ENCODE measurements around the gene TMEM43. TPM values are rescaled to one million over a fixed set of nuclear protein-coding genes. Genes with fewer than 3 reads are reported as not detected.
"Not testable (repeated sequence)": the region's sequence is repeated elsewhere in the genome, so short reads cannot be mapped to it uniquely, and the experiment has no call there.

TMEM43 gene
- total RNA-seq, 1 donor from 2014 or later: 166 TPM

- no peak overlapping the region for H3K27ac ChIP-seq
- intact Hi-C loops (cut with DNase I): no loop called here
- no peak overlapping the region for H3K4me3 ChIP-seq
- no peaks in the 10 kb centered on the region for H3K27me3 ChIP-seq
- H3K4me1 ChIP-seq: no peaks in the 10 kb centered on the region
- no peak for DNase-seq (ENCODE audit: low spot score in 2 of 2)
- peaks cover 22 to 39% of the 10 kb centered on the region in 2 donors for H3K36me3 ChIP-seq
- no peaks in the 10 kb centered on the region for H3K9me3 ChIP-seq
- TF ChIP-seq CTCF (IDR thresholded peaks at IDR 0.05): no peak
Measured at GRCh38 chr3:14117468-14118399, 7.1 kb upstream of the TMEM43 start.

DNA sequence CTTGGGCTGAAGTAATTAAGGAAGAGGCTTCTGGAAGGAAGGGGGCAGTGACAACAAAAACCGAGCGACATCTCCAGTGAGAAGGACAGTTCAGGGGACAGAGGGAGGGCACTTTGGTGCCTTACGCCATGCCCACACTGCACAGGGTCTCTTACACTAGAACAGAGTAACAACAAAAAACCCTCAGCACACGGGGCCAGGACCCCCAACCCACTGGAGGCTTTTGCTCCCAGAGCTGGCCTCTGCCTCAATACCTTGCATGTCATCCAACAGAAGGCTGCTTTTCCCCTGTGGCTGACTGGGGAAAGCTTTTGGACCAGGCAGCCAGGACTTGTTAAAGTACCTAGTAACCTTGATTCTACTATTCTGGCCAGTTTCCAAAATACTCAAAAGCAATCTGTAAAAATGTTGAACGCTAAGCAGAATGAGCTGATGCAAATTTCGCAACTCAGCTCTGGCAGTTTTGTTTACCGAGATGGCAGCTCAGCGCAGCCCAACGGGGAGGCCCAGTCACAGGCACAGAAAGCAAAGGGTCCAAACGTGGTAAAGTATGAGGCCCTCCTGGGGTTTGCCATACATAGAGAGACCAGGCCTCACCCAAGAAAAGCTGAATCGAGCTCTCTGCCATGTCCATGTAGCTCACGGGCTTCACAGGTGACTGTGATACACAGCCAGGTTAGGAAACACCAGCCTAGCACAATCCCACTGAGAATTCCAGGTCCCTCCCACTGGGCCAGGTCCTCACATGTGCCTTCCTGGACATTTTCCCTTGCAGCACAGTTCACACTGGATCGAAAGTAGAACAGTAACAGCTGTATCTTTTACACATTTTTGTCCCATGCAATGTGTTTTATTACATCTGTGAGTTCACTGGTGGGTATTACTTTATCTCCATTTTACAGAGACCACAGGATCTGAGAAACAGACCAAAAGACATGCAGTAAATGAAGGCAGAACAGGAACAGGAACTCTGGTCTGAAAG, 6.2 kb upstream of the TMEM43 start:
- no peak overlapping the region for H3K4me3 ChIP-seq
- H3K4me1 ChIP-seq: peaks cover 0 to 6% of the 10 kb centered on the region in 2 donors
- no peak for DNase-seq (ENCODE audit: low spot score in 2 of 2)
- intact Hi-C loops (cut with DNase I): no loop called here
- H3K27me3 ChIP-seq: no peaks in the 10 kb centered on the region
- H3K9me3 ChIP-seq: no peaks in the 10 kb centered on the region
- no peak overlapping the region for H3K27ac ChIP-seq
- peaks cover 15 to 29% of the 10 kb centered on the region in 2 donors for H3K36me3 ChIP-seq
- no peak for TF ChIP-seq CTCF (IDR thresholded peaks at IDR 0.05)

DNA sequence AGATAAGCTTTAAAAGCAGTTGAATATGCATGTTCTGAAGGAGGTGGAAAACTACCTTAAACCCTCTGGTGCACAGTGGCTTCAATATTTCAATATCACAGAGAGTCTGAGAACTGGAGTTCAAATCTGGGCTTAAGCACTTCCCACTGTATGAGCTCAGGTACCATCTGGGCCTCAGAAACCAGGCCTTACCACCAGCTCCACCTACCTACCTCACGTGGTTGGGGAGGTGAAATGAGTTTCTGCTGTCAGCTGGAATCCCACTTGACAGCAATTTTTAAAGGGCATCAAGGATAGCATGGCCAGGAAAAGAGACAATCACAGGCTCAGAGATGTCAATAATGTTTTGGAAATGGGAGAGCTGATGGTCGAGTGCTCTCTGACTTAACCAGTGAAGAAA, 5.2 kb upstream of the TMEM43 start:
- Histone ChIP-seq H3K27ac (no peak overlapping the region), H3K4me1 (peaks cover 0 to 8% of the 10 kb centered on the region in 2 donors), H3K36me3 (peaks cover 7 to 21% of the 10 kb centered on the region in 2 donors), H3K9me3 (no peaks in the 10 kb centered on the region), H3K4me3 (no peak overlapping the region), H3K27me3 (no peaks in the 10 kb centered on the region)
- no peak for TF ChIP-seq CTCF (IDR thresholded peaks at IDR 0.05)
- intact Hi-C loops (cut with DNase I): loop anchor here (5.0 kb wide), 1 partner anchor 333 kb away; no protein-coding TSS in a partner anchor
- no peak for DNase-seq (ENCODE audit: low spot score in 2 of 2)

DNA sequence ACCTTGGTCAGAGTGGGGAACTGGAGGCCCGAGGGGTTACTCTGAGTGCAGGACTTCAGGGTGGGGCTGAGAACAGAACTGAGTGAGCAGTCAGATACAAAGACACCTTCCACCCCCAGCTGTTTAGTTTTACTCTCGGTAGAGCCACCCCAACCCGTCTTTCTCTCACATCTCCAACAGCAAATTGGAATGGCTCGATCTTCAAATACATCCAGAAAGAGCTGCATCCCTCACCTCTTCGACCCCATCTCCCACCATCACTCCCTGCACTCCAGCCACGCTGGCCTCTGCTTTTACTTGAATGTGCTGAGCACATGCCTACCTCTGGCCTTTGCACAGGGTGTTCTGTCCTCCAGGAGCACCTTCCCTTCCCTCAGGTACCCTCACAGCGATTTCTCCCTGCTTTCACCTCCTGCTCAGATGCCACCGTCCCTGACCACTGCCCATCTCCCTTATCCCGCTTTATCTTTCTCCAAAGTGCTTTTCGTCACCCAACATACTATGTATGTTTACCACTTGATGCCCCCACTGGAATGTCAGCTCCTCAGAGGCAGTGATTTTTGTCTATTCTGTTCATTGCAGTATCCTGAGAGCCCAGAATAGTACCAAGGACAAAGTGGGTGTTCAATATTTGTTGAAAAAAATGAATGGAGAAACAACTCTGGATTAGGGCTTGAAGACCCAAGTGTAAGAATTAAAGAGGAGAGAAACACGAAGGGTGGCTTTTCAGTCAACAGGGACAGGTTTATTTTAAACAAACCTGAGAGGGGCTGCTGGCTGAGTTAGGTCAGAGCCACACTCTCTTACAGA, 4.5 kb upstream of the TMEM43 start:
- no peaks in the 10 kb centered on the region for H3K9me3 ChIP-seq
- DNase-seq (ENCODE audit: low spot score in 2 of 2): no peak
- no peak overlapping the region for H3K27ac ChIP-seq
- peaks cover 6 to 15% of the 10 kb centered on the region in 2 donors for H3K36me3 ChIP-seq
- TF ChIP-seq CTCF (IDR thresholded peaks at IDR 0.05): no peak
- H3K4me1 ChIP-seq: peaks cover 4 to 8% of the 10 kb centered on the region in 2 donors
- H3K27me3 ChIP-seq: no peaks in the 10 kb centered on the region
- intact Hi-C loops (cut with DNase I): loop anchor here (5.0 kb wide), 1 partner anchor 332 kb away; no protein-coding TSS in a partner anchor
- no peak overlapping the region for H3K4me3 ChIP-seq

DNA sequence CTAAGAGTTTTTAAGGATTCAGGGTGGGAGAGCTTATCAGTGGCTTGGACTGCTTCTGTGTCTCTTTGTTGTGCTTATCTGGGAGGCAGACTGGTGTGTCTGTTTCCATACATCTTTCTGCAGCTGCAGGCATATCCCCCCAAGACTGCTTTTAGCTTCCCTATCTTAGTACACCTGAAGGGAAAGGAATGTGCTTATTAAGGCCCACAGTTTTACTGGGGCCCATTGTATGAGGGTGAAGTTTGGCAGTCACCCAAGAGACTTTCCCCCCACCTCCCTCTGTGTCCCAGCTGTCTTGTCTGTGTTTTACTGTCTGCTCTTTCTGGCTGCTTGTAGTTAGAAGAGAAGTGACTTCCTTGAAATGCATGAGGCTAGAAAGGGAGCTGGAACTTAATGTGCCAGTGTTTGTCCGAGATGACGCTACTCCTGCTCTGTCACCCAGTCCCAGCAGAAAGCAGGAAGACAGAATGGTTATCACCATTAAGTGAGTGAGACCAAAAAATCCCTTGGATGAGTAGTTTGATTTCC, 3.9 kb upstream of the TMEM43 start:
- not testable (repeated sequence) for DNase-seq (ENCODE audit: low spot score in 2 of 2); H3K27me3 ChIP-seq; H3K4me1 ChIP-seq; H3K9me3 ChIP-seq; H3K4me3 ChIP-seq; H3K27ac ChIP-seq; H3K36me3 ChIP-seq
- intact Hi-C loops (cut with DNase I): loop anchor here (5.0 kb wide), 1 partner anchor 331 kb away; no protein-coding TSS in a partner anchor

Measured in ascending aorta (tissue), 2 donors.